Measurements from ENCODE around the gene KCNMA1.
"Not testable (repeated sequence)": the region's sequence is repeated elsewhere in the genome, so short reads cannot be mapped to it uniquely, and the experiment has no call there.

Gene KCNMA1

GRCh38 chr10:77526868-77527617 lies 110.6 kb downstream of the KCNMA1 start:
- no peak for DNase-seq

DNA sequence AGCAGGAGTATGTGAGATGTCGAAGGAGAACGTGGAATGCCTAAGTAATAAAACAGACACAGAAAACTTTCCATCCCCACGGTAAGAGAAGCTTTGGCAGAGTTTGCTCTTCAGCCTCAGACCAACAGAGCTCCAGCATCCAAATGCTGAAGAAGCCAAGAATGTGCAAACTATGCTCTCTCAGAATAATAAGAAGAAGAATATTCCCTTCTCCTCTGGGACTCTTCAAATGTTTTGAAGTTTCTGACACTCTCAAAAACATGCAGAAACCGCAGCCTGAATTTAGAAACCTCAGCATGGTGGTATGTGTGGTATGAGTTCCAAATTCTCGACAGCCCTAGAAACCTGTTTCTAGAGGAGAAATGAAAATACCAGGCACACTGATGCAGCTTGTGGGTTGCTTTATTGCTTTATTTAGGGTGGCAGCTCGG lies 113.3 kb downstream of the KCNMA1 start:
- no peak for DNase-seq

- DNase-seq = no peak
These were observed 115.3 kb downstream of the KCNMA1 start for GRCh38 chr10:77522268-77522809.

DNA sequence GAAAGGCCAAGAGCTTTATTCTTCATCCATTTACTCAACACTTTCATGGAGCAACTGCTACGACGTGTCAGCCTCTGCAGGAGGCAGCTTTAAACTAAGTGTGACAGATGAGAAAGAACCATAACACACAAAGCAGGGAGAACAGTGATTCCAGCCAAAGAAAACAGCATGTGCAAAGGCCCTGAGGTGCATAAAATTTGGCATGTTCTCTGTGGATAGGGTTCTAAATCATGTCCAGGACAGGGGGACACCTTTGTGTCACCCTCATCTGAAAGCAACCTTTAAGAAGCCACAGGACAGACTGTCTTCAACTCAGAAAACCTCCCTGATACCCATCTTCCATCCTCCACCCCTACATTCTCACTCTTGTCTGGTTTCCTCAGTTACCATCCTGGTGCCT lies 116.6 kb downstream of the KCNMA1 start:
- no peak for DNase-seq

GRCh38 chr10:77520290-77520689 lies 117.3 kb downstream of the KCNMA1 start:
- DNase-seq = no peak

- not testable (repeated sequence) for DNase-seq
These were observed 117.8 kb downstream of the KCNMA1 start for GRCh38 chr10:77519791-77520190.

- no peak for DNase-seq
These were observed 118.7 kb downstream of the KCNMA1 start for GRCh38 chr10:77518910-77519274.

DNA sequence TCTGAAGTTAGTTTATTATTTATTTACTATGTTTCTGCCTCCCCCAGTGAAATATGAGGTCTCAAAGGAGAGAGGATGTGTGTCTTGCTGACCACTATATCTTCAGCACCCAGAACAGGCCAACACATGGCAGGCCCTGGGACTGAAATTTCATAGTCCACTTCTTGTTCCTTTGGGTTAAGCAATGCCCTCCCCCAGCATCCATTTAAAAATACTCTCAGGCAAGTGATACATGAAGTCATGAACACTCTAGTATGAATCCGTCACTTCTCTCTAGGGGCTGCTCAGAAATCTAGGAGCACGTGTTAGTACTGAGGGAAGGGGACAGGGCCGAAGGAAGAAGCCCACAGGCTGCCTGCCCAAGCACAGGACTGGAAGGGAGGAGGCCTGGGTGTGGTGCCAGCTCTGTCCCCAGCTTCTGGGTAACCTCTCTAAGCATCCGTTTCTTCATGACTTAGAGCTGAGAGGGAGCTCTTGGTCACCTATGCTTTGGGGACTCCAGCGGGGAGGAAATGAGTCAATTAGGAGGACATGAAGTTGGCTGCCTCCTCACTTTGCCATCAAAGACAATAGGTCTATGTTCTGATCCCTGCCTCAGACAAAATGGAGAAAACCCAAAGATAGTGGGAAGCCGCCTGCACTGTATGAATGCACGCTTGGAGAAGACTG lies 119.2 kb downstream of the KCNMA1 start:
- DNase-seq = no peak

DNA sequence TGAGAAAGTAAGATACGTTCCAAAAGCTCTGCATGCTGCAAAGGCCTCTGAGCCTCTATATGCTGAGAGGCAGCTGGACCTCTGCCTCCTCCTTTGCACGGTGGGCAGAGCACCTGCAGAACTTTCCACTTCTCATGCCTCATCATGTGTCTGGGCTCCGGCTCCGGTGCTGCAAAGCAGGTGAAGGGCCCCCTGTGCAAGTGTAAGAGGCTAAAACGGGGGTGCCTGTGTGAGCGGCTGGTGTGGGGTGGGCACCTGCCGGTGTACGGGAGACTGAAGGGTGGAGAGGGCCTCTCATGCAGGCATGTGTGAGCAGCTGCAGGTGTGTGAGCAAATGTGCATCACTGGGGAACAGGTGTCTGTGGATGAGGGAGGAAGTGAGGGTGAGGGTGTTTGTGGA lies 121.0 kb downstream of the KCNMA1 start:
- no peak for DNase-seq

DNA sequence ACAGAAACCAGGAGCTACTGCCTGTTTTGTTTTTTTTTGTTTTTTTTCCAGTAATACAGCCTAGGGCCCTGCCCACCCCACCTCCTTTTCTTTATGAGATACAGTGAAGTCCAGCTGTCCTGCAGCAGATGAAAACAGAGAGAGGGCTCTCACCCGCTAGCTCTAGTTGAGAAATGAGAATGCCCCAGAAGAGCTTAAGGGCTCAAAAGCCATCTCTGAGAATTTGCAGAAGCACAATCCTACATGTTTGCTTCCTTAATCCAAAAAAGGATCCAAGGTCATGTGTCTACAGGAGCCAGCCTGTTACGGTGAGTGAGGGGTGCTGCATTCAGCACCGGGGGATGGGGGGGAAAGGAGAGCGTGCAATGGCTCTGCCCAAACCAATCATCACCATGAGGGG lies 122.7 kb downstream of the KCNMA1 start:
- DNase-seq = no peak

- no peak for DNase-seq
These were observed 123.8 kb downstream of the KCNMA1 start for GRCh38 chr10:77513781-77514331.

DNA sequence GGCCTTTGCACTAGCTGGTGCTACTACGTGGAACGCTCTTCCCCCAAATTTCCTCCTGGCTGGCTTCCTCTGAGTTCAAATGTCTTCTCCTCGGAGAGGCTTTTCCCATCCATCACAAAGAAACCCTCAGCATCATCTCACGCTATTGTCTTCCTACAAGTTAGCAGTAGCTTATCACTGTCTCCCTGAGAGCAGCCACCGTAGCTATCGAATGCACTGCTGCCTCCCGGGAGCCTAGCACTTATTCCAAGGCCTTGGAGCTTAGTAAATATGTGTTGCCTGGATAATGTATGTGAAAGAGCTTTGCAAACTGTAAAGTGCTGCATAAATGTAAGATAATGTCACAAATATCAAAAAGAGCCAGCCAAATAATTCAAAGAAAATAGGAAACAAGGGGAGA lies 124.4 kb downstream of the KCNMA1 start:
- no peak for DNase-seq

DNA sequence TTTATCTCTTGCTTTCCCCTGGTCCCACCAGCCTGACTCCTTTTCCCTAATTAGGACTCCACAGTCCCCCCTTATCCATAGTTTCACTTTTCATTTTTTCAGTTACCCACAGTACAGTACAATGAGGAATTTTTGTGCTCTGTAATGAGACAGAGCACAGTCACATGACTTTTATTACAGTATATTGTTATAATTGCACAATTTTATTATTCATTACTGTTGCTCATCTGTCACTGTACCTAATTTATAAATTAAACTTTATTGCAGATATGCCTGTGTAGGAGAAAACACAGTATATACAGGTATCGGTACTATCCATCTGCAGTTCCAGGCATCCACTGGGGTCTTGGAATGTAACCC lies 125.4 kb downstream of the KCNMA1 start:
- DNase-seq = no peak

DNA sequence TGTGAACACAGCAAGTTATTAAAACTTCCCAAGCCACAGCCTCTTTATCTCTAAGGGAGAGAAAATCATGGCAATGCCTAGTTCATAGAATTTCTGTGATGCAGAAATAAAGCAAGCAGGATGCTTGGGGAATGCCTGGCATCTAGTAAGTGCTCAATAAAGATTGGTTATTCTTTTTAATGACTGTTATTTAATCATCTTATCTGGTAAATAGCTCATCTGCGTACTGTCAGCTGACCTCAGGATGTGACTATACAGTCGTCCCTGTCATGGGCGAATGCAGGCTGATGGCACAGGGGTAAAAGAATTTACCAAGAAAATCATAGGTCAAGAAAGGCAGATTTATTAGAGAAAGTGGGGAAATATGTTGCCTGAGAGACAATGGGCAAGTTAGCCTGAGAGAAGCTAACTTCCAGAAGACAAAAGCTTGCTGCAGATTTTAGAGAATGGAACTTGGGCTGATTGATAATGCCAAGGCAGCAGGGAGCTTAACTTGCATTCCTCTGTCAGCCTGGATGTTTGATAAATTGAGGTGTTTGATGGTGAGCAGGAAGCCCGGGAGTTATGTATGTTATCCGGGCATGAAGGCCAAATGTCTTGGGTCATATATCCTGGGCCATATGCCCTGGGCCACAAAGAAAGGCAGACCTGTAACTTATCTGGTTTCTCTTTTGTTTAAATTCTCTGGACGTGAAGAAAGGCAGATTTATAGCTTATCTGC lies 126.0 kb downstream of the KCNMA1 start:
- DNase-seq = no peak

DNA sequence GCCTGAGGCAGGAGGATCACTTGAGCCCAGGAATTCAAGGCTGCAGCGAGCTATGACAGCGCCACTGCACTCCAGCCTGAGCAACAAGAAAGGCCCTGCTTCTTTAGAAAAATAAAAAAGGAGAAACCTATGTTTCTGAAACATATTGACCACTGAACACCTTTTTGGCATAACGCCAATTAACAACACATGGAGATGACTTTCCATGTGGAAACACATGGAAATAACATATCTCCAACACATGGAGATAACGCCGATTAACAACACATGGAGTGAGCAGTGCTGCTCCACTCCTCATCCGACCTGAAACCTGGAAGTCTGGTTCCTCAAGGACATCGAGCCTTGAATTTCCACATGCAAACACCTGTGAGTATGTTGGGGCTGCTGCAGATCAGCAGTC lies 126.9 kb downstream of the KCNMA1 start:
- DNase-seq = no peak

DNA sequence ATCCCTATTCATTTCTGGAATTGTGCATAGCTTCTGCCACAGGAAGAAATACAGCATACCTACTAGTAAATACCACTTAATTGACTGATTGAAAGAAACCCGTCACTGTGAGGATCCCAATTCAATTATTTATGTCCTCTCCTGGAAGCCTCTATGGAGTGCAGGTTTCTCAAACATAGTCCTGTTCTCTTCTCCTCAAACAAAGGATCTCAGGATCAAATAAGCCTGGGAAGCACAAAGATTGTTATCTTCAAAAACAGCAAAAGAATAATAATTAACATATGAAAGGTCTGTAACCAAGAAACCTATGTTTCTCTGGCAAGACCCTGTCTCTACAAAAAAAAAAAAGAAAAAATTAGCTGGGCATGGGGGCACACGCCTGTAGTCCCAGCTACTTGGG lies 127.3 kb downstream of the KCNMA1 start:
- DNase-seq = no peak

DNA sequence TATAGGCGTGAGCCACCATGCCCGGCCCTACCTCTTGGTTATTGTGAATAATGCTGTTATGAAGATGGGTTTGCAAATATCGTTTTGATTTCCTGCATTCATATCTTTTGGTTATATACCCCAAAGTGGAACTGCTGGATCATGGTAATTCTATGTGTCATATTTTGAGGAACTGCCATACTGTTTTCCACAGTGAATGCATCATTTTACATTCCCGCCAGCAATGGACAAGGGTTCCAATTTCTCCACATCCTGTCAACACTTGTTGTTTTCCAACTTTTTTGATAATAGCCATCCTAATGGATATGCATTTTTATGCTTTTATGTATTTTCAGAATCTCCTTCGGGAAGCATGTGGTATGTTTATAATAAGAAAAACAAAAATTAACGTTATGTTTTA lies 128.2 kb downstream of the KCNMA1 start:
- no peak for DNase-seq

- DNase-seq = no peak
These were observed 130.2 kb downstream of the KCNMA1 start for GRCh38 chr10:77507291-77507880.

DNA sequence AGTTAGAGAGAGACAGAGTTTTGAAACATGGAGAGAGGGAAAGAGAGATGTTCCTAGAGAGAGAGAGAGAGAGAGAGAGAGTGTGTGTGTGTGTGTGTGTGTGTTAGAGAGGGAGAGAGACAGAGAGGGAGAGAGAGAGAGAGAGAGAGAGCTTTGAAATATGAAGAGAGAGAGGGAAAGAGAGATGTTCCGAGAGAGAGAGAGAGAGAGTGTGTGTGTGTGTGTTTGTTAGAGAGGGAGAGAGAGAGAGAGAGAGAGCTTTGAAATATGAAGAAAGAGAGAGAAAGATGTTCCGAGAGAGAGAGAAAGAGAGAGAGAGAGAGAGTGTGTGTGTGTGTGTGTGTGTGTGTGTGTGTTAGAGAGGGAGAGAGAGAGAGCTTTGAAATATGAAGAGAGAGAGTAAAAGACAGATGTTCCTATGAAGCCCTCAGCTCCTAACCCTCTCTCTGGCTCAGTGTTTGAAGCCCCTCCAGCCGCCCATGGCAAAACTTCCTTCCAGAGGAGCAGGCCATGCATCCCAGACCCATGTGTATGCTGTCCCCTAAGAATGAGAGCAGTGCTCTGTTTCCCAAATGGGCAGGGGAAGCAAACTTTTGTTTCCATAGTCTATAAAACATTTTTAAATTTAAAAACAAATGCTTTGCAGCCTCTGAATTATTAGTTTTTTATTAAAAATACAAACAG lies 130.9 kb downstream of the KCNMA1 start:
- DNase-seq = no peak

DNA sequence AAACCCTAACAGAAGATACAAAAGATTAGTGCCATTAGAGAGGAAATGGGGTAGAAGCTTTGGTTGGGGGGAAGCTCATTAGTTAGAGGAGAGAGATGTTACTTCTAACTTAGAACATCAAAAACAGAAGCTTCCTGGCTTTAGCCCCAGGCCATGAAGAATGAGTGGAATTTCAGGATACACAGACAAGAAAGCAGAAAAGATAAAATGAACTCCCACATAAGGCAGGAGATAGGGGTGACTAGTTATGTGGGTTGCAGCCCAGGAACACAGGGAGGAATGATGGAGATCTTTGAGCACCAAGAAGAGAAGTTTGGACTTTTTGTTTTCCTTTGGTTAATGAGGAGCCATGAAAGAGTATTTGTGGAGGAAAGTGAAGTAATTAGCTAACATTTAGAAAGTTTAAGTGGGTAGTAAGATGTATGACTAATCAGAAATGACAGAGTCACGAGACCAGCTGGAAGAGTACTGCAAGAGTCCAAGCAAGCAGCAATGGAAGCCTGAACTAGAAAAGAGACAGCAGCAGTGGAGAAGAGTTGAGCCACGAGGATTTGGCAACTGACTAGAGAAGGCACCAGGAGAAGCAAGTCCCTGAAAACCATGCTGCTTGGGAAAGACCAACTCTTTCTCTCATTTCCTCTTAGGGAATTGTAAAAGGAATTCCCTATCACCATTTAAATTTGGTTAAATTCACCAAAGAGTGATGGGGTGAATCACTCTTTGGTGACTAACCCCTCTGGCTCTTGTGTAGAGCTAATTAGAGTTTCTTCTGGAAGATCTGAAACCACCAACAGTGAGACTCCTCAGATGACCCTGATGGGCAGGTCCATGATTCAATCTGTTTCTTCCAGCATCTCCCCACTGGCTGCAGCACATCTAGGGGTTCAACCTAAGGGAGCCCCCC lies 131.9 kb downstream of the KCNMA1 start:
- no peak for DNase-seq

- no peak for DNase-seq
These were observed 132.7 kb downstream of the KCNMA1 start for GRCh38 chr10:77504873-77505257.
